CD4-positive, alpha-beta T cell treated with Interleukin-17A for 1 hour (primary cell): ENCODE results near the gene LTK.

ENCODE experiments used
- DNase-seq: peaks from one replicate; pipeline ENCODE4 v3.0.0-alpha.2; 2020

Gene LTK

DNA sequence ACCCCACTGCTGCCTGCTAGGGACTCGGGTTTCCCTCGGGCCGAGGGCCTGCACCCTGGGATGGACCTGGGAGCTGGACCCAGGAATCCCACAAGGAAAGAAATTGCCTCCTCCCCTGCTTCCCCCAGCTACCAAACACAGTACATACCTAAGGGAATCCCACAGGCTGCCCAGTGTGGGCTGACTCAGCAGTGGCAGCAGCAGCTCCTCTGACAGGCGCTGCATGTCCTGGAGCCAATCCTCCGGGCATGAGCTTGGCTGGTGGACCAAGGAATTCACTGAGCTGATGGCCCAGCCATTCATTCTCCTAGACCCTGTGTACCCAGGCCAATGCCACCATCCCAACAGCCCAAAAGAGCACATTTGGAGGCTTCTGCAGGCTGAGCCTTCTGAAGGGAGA lies 9.5 kb upstream of the LTK start:
- no peak for DNase-seq

DNA sequence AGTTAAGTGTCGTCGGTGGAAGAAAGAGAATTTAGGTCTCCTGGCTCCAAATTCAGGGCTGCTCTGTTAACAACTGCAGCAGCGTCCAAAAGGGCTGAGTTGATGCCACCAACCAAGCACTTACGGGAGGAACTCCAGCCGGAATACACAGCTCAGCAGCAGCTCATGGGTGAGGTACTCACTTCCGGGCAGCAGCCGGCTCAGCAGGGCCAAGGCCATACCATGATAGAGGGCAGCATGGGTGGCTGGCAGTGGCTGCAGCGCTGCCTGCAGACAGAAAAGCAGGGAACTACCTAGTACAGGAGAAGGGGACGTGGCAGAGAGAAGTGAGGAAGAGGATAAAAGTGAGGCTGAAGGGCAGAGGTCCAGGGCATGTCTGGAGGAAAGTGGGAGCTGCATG lies 8.0 kb upstream of the LTK start:
- DNase-seq: no peak

DNA sequence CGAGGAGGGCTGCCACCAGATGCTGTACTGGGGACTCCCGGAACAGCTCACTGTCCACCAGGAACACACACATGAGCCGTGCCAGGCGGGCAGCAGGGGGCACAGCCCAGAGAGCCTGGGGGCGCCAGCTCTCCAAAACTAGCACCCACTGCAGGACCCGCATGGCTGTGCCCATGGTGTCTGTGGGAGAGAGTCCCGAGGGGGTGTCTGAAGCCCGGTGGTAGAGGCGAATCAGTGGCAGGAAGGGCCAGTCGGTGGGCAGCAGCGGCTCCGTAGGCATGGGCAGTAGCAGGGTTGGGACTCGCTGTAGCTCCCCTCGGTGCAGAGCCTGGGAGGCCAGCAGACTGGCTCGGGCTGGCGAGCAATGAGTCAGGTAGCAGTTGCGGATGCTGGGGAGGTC lies 7.0 kb upstream of the LTK start:
- DNase-seq: no peak

DNA sequence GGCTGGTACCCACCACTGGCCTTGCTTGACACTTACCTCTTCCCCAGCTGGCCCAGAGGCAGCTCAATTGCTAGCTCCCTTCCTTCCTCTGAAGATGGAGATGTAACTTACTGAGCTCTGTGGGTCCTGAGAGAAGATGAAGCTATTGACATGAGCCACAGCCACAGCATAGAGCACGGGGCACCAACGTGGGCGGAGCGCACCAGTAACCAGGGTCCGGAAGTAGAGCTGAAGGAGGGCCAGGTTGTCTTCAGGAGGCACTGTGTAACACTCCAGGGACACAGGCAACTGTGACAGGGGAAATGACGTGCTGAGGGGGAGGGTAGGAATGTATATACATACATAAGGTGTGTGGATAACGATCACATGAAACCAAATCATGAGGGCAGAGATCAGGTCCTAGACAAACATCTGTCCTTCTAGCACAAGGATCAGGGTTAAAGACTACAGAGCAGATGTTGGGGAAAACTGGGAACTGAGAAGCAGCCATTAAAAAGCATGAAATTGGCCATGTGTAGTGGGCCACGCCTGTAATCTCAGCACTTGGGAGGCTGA lies 4.3 kb upstream of the LTK start:
- DNase-seq: no peak

DNA sequence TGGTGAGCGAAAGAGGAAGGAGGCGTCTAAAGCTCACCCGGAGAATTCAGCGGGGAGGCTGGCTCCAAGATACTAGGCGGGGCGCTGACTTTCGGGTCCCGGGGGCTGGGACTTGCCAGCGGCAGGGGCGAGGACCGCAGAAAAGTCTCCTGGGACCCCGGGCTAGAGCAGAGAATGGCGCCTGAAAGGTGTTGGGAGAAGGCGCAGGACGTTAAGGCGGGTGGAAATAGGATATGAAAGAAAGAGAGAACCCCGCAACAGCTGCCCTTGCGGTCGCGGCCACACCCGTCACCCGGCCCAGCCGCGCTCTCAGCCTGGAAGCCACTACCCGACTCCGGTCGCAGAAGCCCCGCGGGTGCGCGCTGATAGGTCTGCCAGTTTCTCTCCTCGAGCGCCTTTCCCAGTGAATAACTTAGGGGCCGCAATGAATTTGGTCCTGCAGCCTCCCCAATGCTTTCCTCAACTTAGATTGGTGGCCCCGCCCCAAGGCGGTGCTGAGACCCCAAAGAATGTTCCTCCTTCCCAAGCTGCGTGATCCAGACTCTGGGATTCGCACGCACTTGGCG lies 604 bp downstream of the LTK start:
- DNase-seq: peak; percentile 29

DNA sequence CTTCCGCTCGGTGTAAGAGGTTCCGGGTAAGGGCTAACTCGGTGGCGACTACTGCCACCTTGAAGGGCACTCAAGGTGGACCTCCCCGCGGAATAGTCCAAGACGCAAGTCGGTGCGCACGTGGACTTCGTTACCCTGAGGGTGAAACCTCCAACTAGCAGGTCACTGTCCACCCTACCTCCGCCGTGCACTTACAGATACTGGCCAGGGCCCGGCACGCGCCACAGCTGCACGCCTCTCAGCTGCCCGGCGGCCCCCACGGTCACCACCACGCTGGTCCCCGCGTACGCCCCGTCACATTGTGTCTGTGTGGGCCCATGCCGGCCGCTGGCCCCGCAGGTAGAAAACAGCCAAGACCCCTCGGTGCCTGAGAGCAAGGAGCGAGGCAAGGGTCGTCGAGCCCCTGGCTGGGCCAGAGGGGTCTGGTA lies 1.1 kb downstream of the LTK start:
- no peak for DNase-seq

DNA sequence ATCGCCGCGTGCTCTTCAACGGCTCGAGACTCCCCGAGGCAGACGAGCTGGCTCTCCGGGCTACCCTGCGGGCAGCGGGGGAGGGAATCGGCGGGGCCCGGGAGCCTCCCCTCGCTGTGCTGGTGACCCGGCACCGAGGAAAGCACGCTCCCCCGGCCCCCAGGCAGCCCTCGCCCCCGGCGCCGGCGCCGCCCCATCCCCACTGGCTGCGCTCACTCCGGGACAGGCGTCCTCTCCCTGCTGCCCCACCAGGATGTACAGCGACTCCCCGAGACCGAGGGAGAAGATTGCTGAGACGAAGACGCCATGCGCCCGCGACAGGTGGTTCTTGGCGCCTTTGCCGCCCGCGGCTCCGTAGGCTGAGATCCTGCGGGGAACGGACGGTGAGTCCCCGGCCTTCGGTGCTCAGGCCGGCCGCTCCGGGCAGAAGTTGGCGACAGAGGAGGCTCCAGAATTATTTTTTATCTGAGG lies 1.7 kb downstream of the LTK start:
- DNase-seq: peak; percentile 19

DNA sequence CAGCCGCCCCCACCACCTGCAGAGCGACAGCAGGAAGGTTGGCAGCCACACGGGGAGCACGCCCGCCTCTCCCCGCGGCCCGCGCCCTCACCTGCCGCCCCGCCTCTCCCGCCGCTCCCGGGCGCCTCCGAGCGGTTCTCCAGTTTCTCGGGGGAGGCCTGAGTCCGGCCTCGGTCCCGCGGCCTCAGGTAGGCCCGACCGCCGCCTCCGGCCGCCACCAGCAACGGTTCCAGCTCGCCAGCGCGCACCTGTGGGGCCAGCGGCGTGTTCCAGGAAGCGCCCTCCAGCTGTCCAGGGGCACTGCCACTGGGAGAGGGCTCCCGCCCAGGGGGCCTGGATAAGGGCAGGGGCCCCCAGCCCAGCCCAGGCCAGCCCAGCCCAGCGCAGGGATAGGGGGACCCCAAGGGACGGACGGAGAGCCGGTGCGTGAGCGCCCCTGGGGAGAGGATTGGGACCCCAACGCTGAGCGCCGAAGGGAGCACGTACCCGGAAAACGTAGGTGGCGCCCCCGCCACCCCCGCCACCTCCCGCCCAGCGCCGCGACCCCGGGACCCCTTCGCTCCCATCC lies 2.2 kb downstream of the LTK start:
- no peak for DNase-seq

DNA sequence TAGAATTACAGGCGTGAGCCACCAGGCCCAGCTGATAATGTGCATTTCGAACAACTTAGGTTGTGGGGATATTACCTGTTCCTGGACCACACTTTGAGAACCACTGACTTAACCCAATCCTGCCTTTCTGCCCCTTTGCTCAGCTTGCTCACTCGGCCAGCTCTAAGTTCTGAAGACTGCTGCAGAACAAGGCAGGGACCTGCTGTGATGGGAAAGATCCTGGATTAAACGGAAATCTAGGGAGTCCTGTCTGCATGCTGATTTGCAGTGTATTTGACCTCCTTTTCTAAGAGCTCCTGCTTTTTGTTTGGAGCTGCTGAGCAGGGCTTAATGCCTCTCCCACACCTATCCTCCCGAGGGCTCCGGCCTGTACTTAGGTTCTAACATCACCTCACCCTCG lies 2.9 kb downstream of the LTK start:
- DNase-seq: no peak

DNA sequence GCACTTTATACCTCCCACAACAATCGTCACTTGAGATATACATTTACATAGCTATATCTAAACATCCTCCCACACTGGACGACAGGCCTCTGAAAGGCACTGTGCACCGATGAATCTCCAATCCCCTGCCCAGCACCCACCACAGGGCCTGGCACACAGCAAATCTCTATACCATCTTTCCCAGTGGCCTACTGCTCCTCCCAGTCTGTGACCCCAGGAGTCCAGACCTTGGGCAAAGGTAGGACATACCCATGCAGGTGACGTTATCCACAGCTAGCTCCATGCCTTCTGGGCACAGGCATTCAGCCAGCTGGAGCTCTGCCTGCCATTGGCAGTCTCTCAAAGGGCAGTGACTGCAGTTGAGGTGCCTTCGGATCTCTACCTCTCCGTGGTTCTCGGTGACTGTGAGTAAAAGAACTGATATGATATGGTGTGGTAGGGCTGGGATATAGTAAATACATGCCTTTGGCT lies 5.8 kb downstream of the LTK start:
- DNase-seq: no peak

DNA sequence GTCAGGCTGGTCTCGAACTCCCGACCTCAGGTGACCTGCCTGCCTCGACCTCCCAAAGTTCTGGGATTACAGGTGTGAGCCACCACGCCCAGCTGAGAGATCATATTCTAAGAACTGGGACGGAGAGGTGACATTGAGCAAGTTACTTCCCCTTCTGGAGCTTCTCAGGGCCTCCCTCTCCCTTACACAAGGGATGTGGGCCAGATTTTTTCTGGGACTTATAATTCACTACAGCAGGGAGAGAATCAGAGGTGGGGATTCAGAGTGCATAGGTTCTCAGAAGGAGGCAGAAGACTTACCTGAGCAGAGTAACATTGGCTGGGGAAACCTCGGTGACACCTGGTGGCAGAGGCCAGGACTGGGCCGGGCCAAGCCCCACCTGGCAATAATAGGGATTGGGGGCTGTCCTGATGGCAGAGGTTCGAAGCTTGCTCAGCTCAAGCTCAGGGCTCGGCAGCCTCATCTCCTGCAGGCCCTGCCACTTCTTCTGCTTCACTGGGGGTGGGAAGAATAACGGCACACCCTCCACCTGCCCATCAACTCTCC lies 6.8 kb downstream of the LTK start:
- no peak for DNase-seq

DNA sequence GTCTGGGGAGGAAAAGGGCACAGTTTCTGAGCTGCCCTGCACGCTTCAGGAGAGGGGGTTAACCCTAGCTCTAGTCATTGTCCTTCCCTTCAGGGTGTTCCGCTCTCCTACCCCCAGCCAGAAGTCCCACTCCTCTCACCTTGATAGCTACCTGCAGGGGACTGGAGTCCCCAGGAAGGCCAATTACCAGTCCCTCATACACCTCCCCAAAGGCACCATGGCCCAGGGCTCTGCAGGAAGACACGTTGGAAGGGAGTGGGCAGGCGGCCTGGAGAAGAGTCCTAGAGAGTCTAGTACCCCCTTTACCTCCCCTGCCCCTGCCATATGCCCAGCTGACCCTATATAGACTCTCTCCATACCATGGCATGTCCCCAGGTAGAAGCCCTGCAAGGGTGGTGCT lies 7.9 kb downstream of the LTK start:
- no peak for DNase-seq

DNA sequence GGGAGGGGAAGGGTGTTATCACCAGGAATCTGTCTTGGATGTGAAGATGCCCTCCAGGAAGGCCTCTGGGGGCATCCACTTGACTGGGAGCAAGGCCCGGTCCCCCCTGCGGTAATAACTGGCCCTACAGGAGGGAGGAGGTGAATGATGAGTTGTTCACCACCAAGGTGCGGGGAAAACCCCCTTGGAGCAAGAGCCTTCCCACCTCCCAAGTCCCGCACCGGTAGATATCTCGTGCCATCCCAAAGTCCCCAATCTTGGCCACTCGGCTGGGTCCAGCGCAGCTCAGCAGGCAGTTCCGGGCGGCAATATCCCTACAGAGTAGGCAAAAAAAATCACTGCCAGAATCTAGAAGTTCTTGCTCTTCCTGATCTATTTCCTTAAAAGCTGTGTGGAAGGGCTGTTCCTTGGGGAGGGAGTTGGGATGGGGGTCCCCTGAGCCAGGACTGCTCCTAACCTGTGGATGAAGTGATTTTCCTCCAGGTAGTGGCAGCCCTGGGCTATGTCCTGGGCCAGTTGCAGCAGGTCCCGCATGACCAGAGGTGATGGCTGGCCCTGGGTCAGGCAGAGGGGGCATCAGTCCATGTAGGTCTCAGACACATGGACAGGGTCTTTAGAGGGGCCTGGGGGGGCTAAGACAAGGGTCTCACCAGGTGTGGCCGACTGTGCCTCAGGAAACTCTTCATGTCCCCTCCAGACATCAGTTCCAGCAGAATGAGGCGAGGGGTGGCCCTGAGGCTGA lies 8.7 kb downstream of the LTK start:
- DNase-seq: no peak

DNA sequence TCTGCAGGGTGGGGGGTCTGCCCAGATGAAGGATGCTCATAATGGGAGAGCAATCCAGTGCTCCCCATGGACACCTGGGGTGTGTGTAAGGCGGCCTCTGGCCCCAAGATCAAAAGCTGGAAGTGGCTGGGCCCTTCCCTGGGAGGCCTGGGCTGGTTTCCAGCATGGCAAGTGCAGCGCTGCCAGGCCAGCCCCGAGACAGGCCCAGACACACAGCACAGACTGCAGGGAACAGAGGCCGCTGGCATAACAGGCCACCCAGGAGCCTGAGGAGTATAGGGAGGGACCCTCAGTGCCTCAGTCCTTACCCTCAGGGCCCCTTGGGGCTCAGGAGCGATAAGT lies 10.0 kb downstream of the LTK start:
- DNase-seq: no peak

DNA sequence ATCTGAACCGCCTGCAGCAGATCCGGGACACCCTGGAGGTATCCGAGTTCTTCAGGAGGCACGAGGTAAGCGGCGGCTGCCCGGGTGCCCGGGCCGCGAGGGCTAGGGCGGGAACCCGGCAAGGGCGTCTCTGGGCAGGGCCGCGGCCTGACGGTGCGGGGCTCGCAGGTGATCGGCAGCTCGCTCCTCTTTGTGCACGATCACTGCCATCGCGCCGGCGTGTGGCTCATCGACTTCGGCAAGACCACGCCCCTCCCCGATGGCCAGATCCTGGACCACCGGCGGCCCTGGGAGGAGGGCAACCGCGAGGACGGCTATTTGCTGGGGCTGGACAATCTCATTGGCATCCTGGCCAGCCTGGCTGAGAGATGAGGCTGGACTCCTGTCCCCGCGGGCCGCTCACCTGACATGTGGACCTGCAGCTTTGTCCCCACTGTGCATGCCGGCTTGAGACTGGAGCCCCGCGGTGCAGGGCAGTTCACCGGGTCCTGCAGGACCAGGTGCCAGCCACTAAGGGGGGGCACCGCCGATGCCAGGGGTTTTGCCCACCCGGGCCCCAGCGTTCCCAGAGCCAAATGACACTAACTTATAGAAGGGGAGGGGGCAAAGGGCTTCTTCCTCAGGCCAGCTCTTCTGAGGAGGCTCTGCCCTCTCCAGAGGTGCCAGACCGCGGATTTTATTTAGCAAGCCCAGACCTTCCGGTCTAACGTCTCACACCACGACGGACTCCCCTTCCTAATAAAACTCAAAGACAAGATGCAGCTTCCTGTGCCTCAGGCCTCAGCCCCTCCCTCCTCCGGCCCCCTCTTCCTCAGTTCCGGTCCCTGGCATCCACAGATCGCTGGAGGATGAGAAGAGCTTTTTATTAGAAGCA lies 10.6 kb downstream of the LTK start:
- DNase-seq: no peak

DNA sequence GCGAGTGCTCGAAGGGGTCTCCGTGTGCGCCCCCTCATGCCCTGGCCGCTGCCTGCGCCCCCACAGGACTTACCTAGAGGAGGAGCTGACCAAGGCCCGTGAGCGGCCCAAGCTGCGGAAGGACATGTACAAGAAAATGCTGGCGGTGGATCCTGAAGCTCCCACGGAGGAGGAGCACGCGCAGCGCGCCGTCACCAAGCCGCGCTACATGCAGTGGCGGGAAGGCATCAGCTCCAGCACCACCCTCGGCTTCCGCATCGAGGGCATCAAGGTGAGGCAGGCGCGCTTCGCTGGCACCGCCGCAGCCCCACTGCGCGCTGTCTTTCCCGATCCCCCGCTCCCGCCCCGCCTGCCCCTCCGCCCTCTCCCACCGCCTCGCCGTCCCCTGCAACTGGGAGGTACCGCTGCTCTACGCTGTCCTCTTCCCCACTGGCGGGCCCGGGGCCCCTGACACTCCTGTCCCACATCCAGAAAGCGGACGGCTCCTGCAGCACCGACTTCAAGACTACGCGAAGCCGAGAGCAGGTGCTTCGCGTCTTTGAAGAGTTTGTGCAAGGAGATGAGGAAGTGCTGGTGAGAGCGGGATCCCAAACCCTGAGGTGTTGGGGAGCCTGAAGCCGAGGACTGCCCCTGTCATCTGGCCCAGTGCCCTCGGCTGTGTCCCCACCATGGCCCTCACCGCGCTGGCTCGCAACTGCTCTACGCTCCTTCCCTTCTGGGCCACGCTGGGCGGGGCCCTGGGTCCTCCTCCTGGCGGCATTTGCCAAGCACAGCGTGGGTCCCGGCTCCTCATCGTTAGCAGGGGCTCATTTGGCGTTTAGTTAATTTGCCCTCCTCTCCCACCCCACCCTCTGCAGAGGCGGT lies 11.5 kb downstream of the LTK start:
- DNase-seq: peak; percentile 44

DNA sequence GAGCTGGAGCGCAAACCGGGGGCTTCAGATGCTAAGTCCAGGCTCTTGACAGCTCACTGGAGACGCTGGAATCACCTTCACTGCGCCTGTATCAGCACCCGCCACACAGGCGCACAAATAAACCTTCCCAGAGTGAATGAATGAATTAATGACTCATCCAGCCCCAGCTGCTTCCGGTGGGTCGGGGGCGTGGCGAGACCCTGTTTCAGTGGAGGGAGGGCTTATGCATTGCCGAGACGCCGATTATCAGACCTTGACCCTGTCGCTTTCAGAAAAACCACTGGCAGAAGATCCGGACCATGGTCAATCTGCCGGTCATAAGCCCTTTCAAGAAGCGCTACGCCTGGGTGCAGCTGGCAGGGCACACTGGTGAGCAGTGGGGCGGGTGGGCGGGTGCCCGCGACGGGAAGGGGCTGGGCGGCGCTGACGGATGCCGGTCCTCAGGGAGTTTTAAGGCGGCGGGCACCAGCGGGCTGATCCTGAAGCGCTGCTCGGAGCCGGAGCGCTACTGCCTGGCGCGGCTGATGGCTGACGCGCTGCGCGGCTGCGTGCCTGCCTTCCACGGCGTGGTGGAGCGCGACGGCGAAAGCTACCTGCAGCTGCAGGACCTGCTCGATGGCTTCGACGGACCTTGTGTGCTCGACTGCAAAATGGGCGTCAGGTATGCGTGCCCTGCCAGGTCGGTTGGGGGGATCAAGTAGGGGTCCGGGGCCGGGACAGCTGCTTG lies 12.3 kb downstream of the LTK start:
- peak; percentile 29 for DNase-seq

DNA sequence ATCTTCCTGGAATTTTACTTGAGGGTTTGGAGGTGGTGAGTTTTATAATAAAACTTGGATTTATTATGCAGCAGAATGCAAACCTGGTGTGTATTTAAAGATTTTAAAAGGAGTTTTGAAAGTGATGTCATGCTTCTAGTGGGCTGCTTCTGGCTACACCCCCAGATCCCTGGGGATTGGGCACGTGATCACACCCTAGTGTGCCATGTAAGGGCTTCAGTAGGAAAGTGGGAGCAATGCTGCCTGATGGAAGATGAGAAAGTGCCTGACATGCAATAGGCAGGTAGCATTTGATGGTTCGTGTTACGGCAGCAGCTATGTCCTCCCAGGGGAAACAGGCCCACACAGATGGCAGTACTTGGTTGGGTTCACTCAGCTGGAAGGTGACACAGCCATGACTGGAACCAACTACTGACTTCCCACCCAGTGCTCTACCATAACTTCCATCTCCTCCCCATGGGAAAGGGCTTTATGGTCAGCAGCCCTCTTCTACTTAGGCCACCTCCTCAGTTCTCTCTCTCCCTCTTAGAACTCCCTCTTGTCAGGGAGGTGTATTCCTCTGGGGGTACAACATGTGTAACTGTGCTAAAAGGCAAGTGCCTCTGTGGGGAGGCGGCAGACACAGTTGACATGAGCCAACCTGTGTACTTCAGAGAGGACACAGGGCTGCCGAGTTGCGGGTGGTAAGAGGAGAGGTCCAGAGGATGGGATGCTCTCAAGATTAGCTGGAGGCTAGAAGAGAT lies 14.3 kb downstream of the LTK start:
- no peak for DNase-seq

DNA sequence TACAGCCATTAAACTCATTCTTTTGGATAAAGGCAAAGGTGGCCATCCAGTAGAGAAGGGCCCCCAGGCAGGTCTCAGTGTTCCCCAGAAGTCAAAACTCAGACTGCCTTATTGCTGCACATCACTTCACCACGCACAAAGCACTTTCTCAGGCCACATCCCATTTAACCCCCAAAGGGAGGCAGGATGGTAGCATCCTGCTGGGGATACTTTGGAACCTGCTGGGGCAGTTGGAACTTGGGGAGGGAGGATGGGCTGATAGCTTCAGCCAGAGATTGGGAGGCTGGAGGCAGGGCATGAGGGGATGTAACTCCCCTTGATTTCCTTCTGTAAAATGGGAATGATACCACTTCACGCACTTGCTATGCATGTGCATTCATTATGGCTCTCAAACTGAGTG lies 15.0 kb downstream of the LTK start:
- no peak for DNase-seq
